ENCODE data around the gene SCN5A.

SCN5A gene

GRCh38 chr3:38561746-38562466 lies 87.6 kb downstream of the SCN5A start:
- DNase-seq (ENCODE audit: low spot score), result no peak
- no peak overlapping the region for H3K27ac ChIP-seq
- CTCF ChIA-PET, result no interaction called here
- POLR2A ChIA-PET (ENCODE audit: low non-redundant PET), result no interaction called here
- no peak for TF ChIP-seq CTCF (conservative IDR thresholded peaks at IDR 0.05; ENCODE audit: low read depth)

GRCh38 chr3:38560996-38561717 lies 88.3 kb downstream of the SCN5A start:
- DNase-seq (ENCODE audit: low spot score), result no peak
- ChIA-PET CTCF (no interaction called here), POLR2A (ENCODE audit: low non-redundant PET) (no interaction called here)
- TF ChIP-seq CTCF (conservative IDR thresholded peaks at IDR 0.05; ENCODE audit: low read depth), result no peak
- no peak overlapping the region for H3K27ac ChIP-seq

- DNase-seq (ENCODE audit: low spot score), result no peak
- ChIA-PET POLR2A (ENCODE audit: low non-redundant PET) (no interaction called here), CTCF (no interaction called here)
- TF ChIP-seq CTCF (conservative IDR thresholded peaks at IDR 0.05; ENCODE audit: low read depth), result no peak
- H3K27ac ChIP-seq, result no peak overlapping the region
Measured at GRCh38 chr3:38560284-38560683, 89.2 kb downstream of the SCN5A start.

- H3K27ac ChIP-seq, result no peak overlapping the region
- ChIA-PET POLR2A (ENCODE audit: low non-redundant PET) (interaction anchor here (0.7 kb wide), 1 partner anchor 619 kb away, joined by 5 read pairs; no protein-coding TSS in a partner anchor), CTCF (no interaction called here)
- no peak for TF ChIP-seq CTCF (conservative IDR thresholded peaks at IDR 0.05; ENCODE audit: low read depth)
- DNase-seq (ENCODE audit: low spot score), result no peak
Measured at GRCh38 chr3:38558864-38559263, 90.6 kb downstream of the SCN5A start.

- no peak for TF ChIP-seq CTCF (conservative IDR thresholded peaks at IDR 0.05; ENCODE audit: low read depth)
- ChIA-PET POLR2A (ENCODE audit: low non-redundant PET) (no interaction called here), CTCF (no interaction called here)
- DNase-seq (ENCODE audit: low spot score), result no peak
- H3K27ac ChIP-seq, result no peak overlapping the region
Measured at GRCh38 chr3:38556640-38557358, 92.7 kb downstream of the SCN5A start.

- CTCF ChIA-PET, result no interaction called here
- POLR2A ChIA-PET (ENCODE audit: low non-redundant PET), result no interaction called here
- no peak overlapping the region for H3K27ac ChIP-seq
- DNase-seq (ENCODE audit: low spot score), result no peak
- no peak for TF ChIP-seq CTCF (conservative IDR thresholded peaks at IDR 0.05; ENCODE audit: low read depth)
Measured at GRCh38 chr3:38555926-38556325, 93.6 kb downstream of the SCN5A start.

Data from RWPE1 (cell line).